Progenitor cell of endocrine pancreas (in vitro differentiated cells): Measurements from ENCODE around the gene ZKSCAN1. TPM values are rescaled to one million over a fixed set of nuclear protein-coding genes. Genes with fewer than 3 reads are reported as not detected.

Source experiments
- DNase-seq: peaks from one replicate; pipeline ENCODE4 v3.0.0; 2021; ENCODE audit warnings: low spot score; ENCODE audit not compliant: unreplicated experiment
- H3K27ac Mint-ChIP-seq: 2 replicates; pipeline ENCODE4 v1.8.0; 2021; ENCODE audit warnings: mild to moderate bottlenecking, moderate library complexity, mixed read lengths
- H3K27me3 Mint-ChIP-seq: 2 replicates; pipeline ENCODE4 v1.8.0; 2021; ENCODE audit warnings: mixed read lengths
- H3K36me3 Mint-ChIP-seq: 2 replicates; pipeline ENCODE4 v1.8.0; 2022; ENCODE audit warnings: mixed read lengths; ENCODE audit not compliant: insufficient read depth
- H3K4me1 Mint-ChIP-seq: 2 replicates; pipeline ENCODE4 v1.8.0; 2021; ENCODE audit warnings: low read depth, mixed read lengths
- H3K4me3 Mint-ChIP-seq: 2 replicates; pipeline ENCODE4 v1.8.0; 2021; ENCODE audit warnings: low read depth, mild to moderate bottlenecking, moderate library complexity, mixed read lengths
- H3K9me3 Mint-ChIP-seq: 2 replicates; pipeline ENCODE4 v1.8.0; 2021; ENCODE audit warnings: low read depth, mixed read lengths
- total RNA-seq: library from RNA; stranded (reverse); gene quantifications from 2 replicates; pipeline ENCODE4 v1.2.1, GENCODE V29; 2021
- TF ChIP-seq, protein P1 (sequence below): fragments of 200-600 bp; sonication (generic); IDR thresholded peaks from one replicate; pipeline ENCODE4 v1.5.0; 2021; ENCODE audit warnings: antibody characterized with exemption, mild to moderate bottlenecking; ENCODE audit not compliant: unreplicated experiment

ZKSCAN1 gene
- total RNA-seq, 1 donor from 2014 or later = 209 TPM

DNA sequence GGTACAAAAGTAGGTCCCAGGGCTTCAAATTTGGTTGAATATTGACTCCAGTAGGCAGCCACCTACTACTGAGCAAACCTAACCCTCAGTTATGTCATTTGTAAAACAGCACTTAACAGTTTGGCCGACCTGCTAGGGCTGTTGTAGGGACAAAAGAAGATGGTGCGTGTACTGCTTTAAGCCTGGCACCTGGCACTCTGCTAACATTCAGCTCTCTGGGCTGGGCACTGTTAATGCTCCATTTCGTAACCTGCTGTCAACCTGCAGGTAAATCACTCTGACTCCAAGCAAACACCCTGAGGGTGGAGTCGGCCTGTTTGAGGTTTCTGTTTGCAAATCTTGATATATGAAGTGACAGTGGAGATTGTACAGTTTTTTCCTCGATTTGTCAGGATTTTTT lies 7.2 kb downstream of the ZKSCAN1 start:
- TF ChIP-seq, protein P1, sequence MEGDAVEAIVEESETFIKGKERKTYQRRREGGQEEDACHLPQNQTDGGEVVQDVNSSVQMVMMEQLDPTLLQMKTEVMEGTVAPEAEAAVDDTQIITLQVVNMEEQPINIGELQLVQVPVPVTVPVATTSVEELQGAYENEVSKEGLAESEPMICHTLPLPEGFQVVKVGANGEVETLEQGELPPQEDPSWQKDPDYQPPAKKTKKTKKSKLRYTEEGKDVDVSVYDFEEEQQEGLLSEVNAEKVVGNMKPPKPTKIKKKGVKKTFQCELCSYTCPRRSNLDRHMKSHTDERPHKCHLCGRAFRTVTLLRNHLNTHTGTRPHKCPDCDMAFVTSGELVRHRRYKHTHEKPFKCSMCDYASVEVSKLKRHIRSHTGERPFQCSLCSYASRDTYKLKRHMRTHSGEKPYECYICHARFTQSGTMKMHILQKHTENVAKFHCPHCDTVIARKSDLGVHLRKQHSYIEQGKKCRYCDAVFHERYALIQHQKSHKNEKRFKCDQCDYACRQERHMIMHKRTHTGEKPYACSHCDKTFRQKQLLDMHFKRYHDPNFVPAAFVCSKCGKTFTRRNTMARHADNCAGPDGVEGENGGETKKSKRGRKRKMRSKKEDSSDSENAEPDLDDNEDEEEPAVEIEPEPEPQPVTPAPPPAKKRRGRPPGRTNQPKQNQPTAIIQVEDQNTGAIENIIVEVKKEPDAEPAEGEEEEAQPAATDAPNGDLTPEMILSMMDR = no peak
- H3K27ac Mint-ChIP-seq = peak overlapping the region; percentile 60
- H3K4me3 Mint-ChIP-seq = no peak overlapping the region
- H3K27me3 Mint-ChIP-seq = no peaks in the 10 kb centered on the region
- peaks cover 30% of the 10 kb centered on the region for H3K36me3 Mint-ChIP-seq
- H3K9me3 Mint-ChIP-seq = no peaks in the 10 kb centered on the region
- no peak for DNase-seq
- peaks cover 27% of the 10 kb centered on the region for H3K4me1 Mint-ChIP-seq

DNA sequence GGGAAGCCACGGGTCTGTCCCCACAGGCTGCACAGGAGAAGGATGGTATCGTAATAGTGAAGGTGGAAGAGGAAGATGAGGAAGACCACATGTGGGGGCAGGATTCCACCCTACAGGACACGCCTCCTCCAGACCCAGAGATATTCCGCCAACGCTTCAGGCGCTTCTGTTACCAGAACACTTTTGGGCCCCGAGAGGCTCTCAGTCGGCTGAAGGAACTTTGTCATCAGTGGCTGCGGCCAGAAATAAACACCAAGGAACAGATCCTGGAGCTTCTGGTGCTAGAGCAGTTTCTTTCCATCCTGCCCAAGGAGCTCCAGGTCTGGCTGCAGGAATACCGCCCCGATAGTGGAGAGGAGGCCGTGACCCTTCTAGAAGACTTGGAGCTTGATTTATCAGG lies 8.1 kb downstream of the ZKSCAN1 start:
- peaks cover 21% of the 10 kb centered on the region for H3K4me1 Mint-ChIP-seq
- peak overlapping the region; percentile 73 for H3K27ac Mint-ChIP-seq
- no peaks in the 10 kb centered on the region for H3K27me3 Mint-ChIP-seq
- no peak for DNase-seq
- H3K36me3 Mint-ChIP-seq = peaks cover 26% of the 10 kb centered on the region
- TF ChIP-seq, protein P1 = no peak
- no peak overlapping the region for H3K4me3 Mint-ChIP-seq
- no peaks in the 10 kb centered on the region for H3K9me3 Mint-ChIP-seq

DNA sequence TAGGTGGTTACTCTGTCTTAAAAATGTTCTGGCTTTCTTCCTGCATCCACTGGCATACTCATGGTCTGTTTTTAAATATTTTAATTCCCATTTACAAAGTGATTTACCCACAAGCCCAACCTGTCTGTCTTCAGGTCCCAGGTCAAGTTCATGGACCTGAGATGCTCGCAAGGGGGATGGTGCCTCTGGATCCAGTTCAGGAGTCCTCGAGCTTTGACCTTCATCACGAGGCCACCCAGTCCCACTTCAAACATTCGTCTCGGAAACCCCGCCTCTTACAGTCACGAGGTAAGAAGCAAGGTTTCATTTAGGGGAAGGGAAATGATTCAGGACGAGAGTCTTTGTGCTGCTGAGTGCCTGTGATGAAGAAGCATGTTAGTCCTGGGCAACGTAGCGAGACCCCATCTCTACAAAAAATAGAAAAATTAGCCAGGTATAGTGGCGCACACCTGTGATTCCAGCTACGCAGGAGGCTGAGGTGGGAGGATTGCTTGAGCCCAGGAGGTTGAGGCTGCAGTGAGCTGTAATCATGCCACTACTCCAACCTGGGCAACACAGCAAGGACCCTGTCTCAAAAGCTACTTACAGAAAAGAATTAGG lies 8.7 kb downstream of the ZKSCAN1 start:
- TF ChIP-seq, protein P1 = no peak
- no peak overlapping the region for H3K4me3 Mint-ChIP-seq
- peaks cover 26% of the 10 kb centered on the region for H3K36me3 Mint-ChIP-seq
- no peak overlapping the region for H3K27ac Mint-ChIP-seq
- H3K27me3 Mint-ChIP-seq = no peaks in the 10 kb centered on the region
- DNase-seq = no peak
- H3K4me1 Mint-ChIP-seq = peaks cover 17% of the 10 kb centered on the region
- H3K9me3 Mint-ChIP-seq = no peaks in the 10 kb centered on the region

DNA sequence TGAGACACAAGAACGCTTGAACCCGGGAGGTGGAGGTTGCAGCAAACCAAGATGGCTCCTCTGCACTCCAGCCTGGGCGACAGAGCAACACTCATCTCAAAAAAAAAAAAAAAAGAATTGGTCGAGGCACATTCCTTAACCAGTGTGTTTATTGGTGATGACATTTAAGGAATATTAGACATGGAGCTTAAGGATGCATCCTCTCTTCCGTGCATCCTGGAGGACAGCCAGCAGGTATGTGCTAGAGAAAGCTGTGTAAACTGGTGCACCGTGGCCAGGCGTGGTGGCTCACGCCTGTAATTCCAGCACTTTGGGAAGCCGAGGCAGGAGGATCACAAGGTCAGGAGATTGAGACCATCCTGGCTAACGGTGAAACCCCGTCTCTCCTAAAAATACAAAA lies 11.8 kb downstream of the ZKSCAN1 start:
- Mint-ChIP-seq H3K4me3 (no peak overlapping the region), H3K36me3 (peaks cover 43% of the 10 kb centered on the region), H3K27me3 (no peaks in the 10 kb centered on the region), H3K9me3 (no peaks in the 10 kb centered on the region), H3K27ac (no peak overlapping the region), H3K4me1 (peaks cover 8% of the 10 kb centered on the region)
- DNase-seq = no peak
- TF ChIP-seq, protein P1 = no peak

GRCh38 chr7:100029596-100029995 lies 14.2 kb downstream of the ZKSCAN1 start:
- Mint-ChIP-seq H3K36me3 (peaks cover 51% of the 10 kb centered on the region), H3K27ac (no peak overlapping the region), H3K9me3 (peaks cover 3% of the 10 kb centered on the region), H3K4me1 (no peaks in the 10 kb centered on the region), H3K27me3 (no peaks in the 10 kb centered on the region), H3K4me3 (no peak overlapping the region)
- TF ChIP-seq, protein P1 = no peak
- DNase-seq = no peak
